GM20000 (cell line): ENCODE measurements around the gene CD81.
A peak's percentile ranks its signal among the peaks of the same experiment; 100 is the strongest.

ENCODE experiments used
- DNase-seq: peaks from one replicate; pipeline ENCODE4 v3.0.0; 2012; ENCODE audit warnings: low spot score
- CTCF ChIP-seq: IDR thresholded peaks from 2 replicates; pipeline ENCODE4 v1.5.1; 2012; ENCODE audit warnings: mild to moderate bottlenecking, control low read depth; ENCODE audit errors: extremely low read depth, missing control alignments

Gene CD81

GRCh38 chr11:2428322-2428795, 51.2 kb downstream of the CD81 start:
- DNase-seq = peak; percentile 82
- TF ChIP-seq CTCF = peak; percentile 62

GRCh38 chr11:2431395-2431794, 54.3 kb downstream of the CD81 start:
- TF ChIP-seq CTCF = no peak
- DNase-seq = no peak

- TF ChIP-seq CTCF = no peak
- DNase-seq = no peak
Measured at GRCh38 chr11:2432171-2432621, 55.1 kb downstream of the CD81 start.

GRCh38 chr11:2432628-2433071, 55.5 kb downstream of the CD81 start:
- TF ChIP-seq CTCF = no peak
- no peak for DNase-seq

GRCh38 chr11:2433106-2433925, 56.2 kb downstream of the CD81 start:
- TF ChIP-seq CTCF = no peak
- DNase-seq = no peak

- TF ChIP-seq CTCF = no peak
Measured at GRCh38 chr11:2434008-2434407, 56.9 kb downstream of the CD81 start.

GRCh38 chr11:2434506-2435255, 57.6 kb downstream of the CD81 start:
- TF ChIP-seq CTCF = no peak
- no peak for DNase-seq

More at GRCh38 chr11:2434008-2434407, 56.9 kb downstream of the CD81 start:
- no peak for DNase-seq
